Measurements from ENCODE around the gene PCBP2. TPM values are rescaled to one million over a fixed set of nuclear protein-coding genes. Genes with fewer than 3 reads are reported as not detected.

The PCBP2 gene
- total and polyA plus RNA-seq, 2 of the 4 experiments (the other 2 are of a cell fraction): 190 to 586 TPM

- no peak for TF ChIP-seq CTCF (conservative IDR thresholded peaks at IDR 0.05; ENCODE audit: low read depth, low read length)
These were observed 41.9 kb downstream of the PCBP2 start (continued) for GRCh38 chr12:53493610-53494391.

Data from IMR-90 (cell line).